ENCODE measurements around the gene PDIA4.

DNA sequence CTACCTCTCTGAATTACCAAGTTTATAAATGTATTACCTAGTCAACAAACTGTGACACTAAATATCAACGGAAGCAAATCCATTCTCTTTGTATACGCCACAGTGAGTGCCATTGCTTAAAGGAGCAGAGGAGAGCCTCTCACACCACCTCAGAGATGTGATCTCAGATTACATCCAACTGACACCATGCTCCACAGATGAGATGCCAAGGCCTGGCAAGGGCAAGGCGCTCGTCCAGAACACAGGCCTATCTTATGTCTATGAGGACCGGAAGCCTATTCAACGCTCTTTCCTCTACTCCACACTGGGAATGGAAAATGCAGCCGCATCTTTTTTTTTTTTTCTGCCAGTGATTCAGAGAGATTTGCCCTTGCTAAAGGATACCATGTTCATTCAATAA, 11.4 kb downstream of the PDIA4 start:
- TF ChIP-seq, protein P1, sequence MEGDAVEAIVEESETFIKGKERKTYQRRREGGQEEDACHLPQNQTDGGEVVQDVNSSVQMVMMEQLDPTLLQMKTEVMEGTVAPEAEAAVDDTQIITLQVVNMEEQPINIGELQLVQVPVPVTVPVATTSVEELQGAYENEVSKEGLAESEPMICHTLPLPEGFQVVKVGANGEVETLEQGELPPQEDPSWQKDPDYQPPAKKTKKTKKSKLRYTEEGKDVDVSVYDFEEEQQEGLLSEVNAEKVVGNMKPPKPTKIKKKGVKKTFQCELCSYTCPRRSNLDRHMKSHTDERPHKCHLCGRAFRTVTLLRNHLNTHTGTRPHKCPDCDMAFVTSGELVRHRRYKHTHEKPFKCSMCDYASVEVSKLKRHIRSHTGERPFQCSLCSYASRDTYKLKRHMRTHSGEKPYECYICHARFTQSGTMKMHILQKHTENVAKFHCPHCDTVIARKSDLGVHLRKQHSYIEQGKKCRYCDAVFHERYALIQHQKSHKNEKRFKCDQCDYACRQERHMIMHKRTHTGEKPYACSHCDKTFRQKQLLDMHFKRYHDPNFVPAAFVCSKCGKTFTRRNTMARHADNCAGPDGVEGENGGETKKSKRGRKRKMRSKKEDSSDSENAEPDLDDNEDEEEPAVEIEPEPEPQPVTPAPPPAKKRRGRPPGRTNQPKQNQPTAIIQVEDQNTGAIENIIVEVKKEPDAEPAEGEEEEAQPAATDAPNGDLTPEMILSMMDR (IDR thresholded peaks at IDR 0.05; ENCODE audit: low read length), result no peak
- TF ChIP-seq EZH2 (IDR thresholded peaks at IDR 0.05; ENCODE audit: borderline replicate concordance, low read length), result no peak

Data from OCI-LY1 (cell line).